Stimulated activated CD4-positive, alpha-beta T cell treated with anti-CD3 and anti-CD28 coated beads, Interleukin-12 subunit alpha, Interleukin-12 subunit beta, amount 100 ng/mL, for 48 hours (primary cell): ENCODE measurements around the gene FAM240A.

Source experiments
- DNase-seq, 3 donors: peaks; one replicate each; pipeline ENCODE4 v3.0.0-alpha.2; 2020; ENCODE audit warnings: low read depth in 2 of 3, low spot score in 1 of 3

The FAM240A gene

GRCh38 chr3:46624975-46625490, 12.7 kb downstream of the FAM240A start:
- DNase-seq = no peak

GRCh38 chr3:46626039-46626438, 13.7 kb downstream of the FAM240A start:
- DNase-seq = no peak

- no peak for DNase-seq
Measured at GRCh38 chr3:46627078-46627477, 14.8 kb downstream of the FAM240A start.

- no peak for DNase-seq
Measured at GRCh38 chr3:46628901-46629369, 16.6 kb downstream of the FAM240A start.

GRCh38 chr3:46629551-46630517, 17.5 kb downstream of the FAM240A start:
- peak; percentile 54 to 74 (median 73) for DNase-seq

- DNase-seq = no peak
Measured at GRCh38 chr3:46632792-46633191, 20.5 kb downstream of the FAM240A start.

- DNase-seq = no peak
Measured at GRCh38 chr3:46634856-46635255, 22.5 kb downstream of the FAM240A start.

GRCh38 chr3:46639221-46639620, 26.9 kb downstream of the FAM240A start:
- no peak for DNase-seq

GRCh38 chr3:46640927-46641326, 28.6 kb downstream of the FAM240A start:
- DNase-seq = no peak

GRCh38 chr3:46642971-46643370, 30.6 kb downstream of the FAM240A start:
- no peak for DNase-seq

GRCh38 chr3:46643701-46644100, 31.4 kb downstream of the FAM240A start:
- DNase-seq = no peak

- no peak for DNase-seq
Measured at GRCh38 chr3:46646700-46647099, 34.4 kb downstream of the FAM240A start.

GRCh38 chr3:46648096-46648495, 35.8 kb downstream of the FAM240A start:
- DNase-seq = no peak

- DNase-seq = no peak
Measured at GRCh38 chr3:46649436-46649835, 37.1 kb downstream of the FAM240A start.

GRCh38 chr3:46651084-46651483, 38.8 kb downstream of the FAM240A start:
- DNase-seq = no peak

GRCh38 chr3:46655271-46655670, 42.9 kb downstream of the FAM240A start:
- no peak for DNase-seq

GRCh38 chr3:46656778-46657556, 44.6 kb downstream of the FAM240A start:
- DNase-seq = no peak

GRCh38 chr3:46659285-46659684, 47.0 kb downstream of the FAM240A start:
- no peak for DNase-seq

GRCh38 chr3:46660003-46660402, 47.7 kb downstream of the FAM240A start:
- DNase-seq = no peak

- no peak for DNase-seq
Measured at GRCh38 chr3:46660543-46661523, 48.5 kb downstream of the FAM240A start.
